Renal cortex interstitium (tissue), 15 donors: ENCODE measurements around the gene P2RX6. TPM values are rescaled to one million over a fixed set of nuclear protein-coding genes. Genes with fewer than 3 reads are reported as not detected.
"Not testable (repeated sequence)": the region's sequence is repeated elsewhere in the genome, so short reads cannot be mapped to it uniquely, and the experiment has no call there.

Source experiments
- DNase-seq, 11 donors: peaks; one replicate each; pipeline ENCODE4 v3.0.0-alpha.2; 2013; ENCODE audit warnings: low read depth in 9 of 11, low spot score in 4 of 11; ENCODE audit errors: extremely low read depth in 1 of 11
- long read RNA-seq, 16 experiments: transcript quantifications; one replicate each; lab custom pipeline, GENCODE V29; 2026
- polyA plus RNA-seq, 3 donors: library from polyadenylated mRNA; unstranded; fragments of 120-200 nt; gene quantifications; one replicate each; pipeline ENCODE4 v1.2.1, GENCODE V29; 2013; ENCODE audit not compliant: insufficient read length in 3 of 3

Gene P2RX6
- polyA plus RNA-seq: 1 to 10 TPM in 2 of 3 donors, under 1 TPM in 1; 0.78 to 2.7 (median 1.1) TPM
- long read RNA-seq, donor 1: 0 reads
- long read RNA-seq, donor 2: 0 reads
- long read RNA-seq, donor 3: 0 reads
- long read RNA-seq, donor 4: 0 reads
- long read RNA-seq, donor 5, partial matches to known transcripts: 6 of 6 reads
- long read RNA-seq, donor 5, other reads (novel, unspliced or antisense): 0 of 6 reads
- long read RNA-seq, donor 6: 0 reads
- long read RNA-seq, donor 7: 0 reads
- long read RNA-seq, donor 8: 0 reads
- long read RNA-seq, donor 9: 0 reads
- long read RNA-seq, donor 10: 0 reads
- long read RNA-seq, donor 11: 0 reads
- long read RNA-seq, donor 12: 0 reads
- long read RNA-seq, donor 13: 0 reads
- long read RNA-seq, donor 14: 0 reads
- long read RNA-seq, donor 15: 0 reads
- long read RNA-seq, donor 16: 0 reads

DNA sequence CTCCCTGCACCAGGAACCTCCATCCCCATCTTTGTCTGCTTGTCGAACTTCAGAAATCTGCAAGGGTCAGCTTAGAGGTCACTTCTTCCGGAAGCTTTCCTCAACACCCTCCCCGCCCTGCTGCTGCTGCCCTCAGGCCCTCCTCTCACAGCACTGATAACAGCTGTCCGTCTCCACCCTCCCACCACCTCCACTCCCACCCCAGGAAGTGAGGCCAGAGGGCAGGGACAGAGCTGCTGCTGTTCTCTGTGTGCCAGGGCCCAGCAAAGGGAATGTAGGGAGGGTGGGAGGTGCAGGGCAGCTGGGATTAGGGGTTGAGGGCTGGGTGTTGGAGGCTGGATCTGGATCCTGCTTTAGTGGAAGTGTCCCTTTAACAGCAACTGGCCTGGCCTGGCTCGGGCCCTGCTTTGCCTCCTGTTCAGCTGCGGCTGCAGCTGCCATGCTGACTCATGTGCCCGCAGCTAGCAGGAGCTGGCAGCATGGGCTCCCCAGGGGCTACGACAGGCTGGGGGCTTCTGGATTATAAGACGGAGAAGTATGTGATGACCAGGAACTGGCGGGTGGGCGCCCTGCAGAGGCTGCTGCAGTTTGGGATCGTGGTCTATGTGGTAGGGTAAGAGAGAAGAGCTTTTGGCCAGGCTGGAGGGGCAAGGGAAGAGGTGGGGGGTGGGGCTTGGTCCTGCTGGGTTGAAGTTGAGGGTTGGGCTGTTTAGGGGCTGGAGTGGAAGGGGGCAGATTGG is at the start of gene P2RX6:
P2RX6 (plus strand) TSS at position 440 of the 740 bp plus-strand sequence; CDS start at position 450, 10 bp downstream.
- DNase-seq: peak in 2 of 11 donors; percentile 33 to 54

- DNase-seq: no peak
Measured at GRCh38 chr22:20965888-20966855, 48.8 kb upstream of the P2RX6 start.

GRCh38 chr22:20966883-20967696 is 47.9 kb upstream of the P2RX6 start, which contains the start of gene AIFM3:
Gene AIFM3 (plus strand): TSS chr22:20967255. CDS start chr22:20967945, 690 bp downstream.
- DNase-seq: no peak

- DNase-seq: no peak
Measured at GRCh38 chr22:20967697-20968211, 47.2 kb upstream of the P2RX6 start.

GRCh38 chr22:20968281-20968977 is 46.5 kb upstream of the P2RX6 start:
- DNase-seq: no peak

DNA sequence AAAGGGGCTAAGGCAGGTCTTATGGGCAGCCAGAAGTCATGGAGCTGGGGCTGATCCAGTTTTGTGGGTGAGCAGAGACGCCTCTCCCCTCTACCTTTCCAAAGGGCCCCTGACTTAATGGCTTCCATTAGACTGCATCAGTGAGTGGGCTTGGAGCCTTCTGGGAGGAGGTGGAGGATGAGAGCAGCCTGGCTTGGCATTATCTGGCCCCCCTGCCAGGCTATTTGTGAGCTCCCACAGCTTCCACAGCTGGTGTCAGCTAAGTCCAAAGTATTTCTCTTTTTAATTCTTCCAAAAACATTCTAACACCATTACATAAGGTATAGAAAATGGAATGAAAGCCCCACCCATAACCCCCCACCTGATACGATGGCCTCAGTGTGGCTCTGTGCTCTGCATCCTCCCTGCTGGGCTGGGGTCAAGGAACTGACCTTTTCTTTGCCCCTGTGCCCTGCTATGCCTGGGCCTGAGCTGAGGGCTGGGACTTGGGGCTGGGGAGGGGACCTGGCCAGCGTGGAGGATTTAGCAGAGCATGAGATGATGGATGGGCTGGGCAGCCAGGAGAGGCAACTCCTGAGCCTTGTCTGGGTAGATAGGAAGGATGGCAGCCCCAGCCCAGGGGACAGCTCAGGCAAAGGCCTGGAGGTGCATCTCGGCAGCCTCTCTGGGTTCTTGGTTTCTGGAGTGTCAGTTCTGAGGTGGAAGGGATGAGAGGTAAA is 43.9 kb upstream of the P2RX6 start:
- DNase-seq: no peak

DNA sequence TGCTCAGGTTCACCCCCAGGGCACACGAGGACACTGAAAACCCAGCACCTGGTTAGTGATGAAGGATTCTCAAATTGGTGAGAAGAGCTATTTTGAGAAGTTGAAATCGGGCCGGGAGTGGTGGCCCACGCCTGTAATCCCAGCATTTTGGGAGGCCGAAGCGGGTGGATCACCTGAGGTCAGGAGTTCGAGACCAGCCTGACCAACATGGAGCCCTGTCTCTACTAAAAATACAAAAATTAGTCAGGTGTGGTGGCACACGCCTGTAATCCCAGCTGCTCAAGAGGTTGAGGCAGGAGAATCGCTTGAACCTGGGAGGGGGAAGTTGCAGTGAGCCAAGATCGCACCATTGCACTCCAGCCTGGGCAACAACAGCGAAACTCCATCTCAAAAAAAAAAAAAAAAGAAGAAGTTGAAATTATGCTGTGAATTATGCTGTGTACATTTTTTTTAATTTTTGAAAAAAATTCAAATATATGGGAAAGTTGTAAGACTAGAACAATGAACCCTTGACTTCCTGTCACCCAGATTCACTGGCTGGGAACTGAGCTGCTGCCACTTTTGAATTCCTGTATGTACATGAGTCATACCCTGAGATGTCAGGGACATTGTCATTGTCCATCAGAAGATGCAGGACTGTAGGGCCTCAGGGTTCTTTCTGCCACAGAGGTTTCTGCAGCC is 42.8 kb upstream of the P2RX6 start:
- DNase-seq: not testable (repeated sequence)

DNA sequence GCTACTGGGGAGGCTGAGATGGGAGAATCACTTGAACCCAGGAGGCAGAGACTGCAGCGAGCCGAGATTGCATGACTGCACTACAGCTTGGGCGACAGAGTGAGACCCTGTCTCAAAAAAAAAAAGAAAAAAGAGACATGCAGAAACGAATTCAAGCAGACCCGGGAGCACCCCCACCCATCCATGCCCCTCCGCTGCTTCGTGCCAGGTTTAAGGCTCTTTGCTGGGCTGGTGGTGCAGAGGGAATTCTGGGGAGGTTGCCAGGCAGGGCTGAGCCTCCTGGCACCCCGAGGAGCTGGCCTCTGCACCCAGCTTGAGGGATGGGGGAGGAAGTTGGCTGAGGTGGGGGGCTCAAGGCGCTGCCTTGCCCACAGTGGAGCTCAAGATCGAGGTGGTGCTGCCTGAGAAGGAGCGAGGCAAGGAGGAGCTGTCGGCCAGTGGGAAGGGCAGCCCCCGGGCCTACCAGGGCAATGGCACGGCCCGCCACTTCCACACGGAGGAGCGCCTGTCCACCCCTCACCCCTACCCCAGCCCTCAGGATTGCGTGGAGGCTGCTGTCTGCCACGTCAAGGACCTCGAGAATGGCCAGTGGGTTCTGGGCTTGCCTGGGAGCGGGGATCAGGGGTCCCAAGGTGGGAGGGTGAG is 41.9 kb upstream of the P2RX6 start:
- no peak for DNase-seq

- no peak for DNase-seq
Measured at GRCh38 chr22:20973634-20974286, 41.2 kb upstream of the P2RX6 start.

GRCh38 chr22:20974336-20974955 is 40.5 kb upstream of the P2RX6 start:
- DNase-seq: no peak

GRCh38 chr22:20975541-20976290 is 39.2 kb upstream of the P2RX6 start:
- no peak for DNase-seq

DNA sequence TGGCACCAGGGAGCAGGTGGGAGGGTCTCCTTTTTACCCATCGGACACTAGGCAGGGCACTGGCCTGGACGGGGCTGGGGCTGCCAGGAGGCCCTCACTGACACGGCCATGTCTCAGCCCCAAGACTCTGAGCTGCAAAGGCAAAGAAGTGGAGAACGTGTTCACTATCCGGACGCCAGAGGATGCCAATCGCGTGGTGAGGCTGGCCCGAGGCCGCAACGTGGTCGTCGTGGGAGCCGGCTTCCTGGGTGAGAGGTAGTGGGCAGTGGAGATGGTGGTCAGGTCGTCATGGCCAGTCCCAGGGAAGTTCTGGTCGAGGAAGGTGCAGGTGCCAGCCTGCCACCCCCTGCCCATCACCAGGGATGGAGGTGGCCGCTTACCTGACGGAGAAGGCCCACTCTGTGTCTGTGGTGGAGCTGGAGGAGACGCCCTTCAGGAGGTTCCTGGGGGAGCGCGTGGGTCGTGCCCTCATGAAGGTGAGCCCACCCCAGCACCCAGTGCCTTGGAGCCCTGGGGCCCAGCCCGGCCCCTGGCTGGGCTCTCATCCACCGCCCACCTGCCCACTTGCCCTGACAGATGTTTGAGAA is 38.6 kb upstream of the P2RX6 start:
- DNase-seq: no peak

GRCh38 chr22:20977019-20977418 is 37.9 kb upstream of the P2RX6 start:
- no peak for DNase-seq
